ENCODE data around the gene ZBTB47.

Gene ZBTB47

DNA sequence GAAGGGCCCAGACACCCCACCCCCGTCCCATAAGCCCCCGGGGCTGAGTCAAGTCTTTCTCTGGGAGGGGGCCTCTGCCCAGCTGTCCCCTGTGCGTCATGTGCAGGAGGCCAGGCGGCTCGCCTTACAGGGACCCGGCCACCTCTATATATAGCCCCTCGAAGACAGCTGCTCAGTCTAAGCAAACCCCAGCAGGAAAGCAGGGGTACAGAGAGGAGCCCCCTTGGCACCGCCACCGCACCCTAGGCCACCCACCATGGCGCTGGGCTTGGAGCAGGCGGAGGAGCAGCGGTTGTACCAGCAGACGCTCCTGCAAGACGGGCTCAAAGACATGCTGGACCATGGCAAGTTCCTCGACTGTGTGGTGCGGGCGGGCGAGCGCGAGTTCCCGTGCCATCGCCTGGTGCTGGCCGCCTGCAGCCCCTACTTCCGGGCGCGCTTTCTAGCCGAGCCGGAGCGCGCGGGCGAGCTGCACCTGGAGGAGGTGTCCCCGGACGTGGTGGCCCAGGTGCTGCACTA lies 31.9 kb downstream of the ZBTB47 start, which contains the start of gene KLHL40:
TSS of gene KLHL40 (plus strand) at position 175 of the 519 bp plus-strand sequence. CDS start at position 257, 82 bp downstream.
- no peak for DNase-seq (ENCODE audit: low read depth)

DNA sequence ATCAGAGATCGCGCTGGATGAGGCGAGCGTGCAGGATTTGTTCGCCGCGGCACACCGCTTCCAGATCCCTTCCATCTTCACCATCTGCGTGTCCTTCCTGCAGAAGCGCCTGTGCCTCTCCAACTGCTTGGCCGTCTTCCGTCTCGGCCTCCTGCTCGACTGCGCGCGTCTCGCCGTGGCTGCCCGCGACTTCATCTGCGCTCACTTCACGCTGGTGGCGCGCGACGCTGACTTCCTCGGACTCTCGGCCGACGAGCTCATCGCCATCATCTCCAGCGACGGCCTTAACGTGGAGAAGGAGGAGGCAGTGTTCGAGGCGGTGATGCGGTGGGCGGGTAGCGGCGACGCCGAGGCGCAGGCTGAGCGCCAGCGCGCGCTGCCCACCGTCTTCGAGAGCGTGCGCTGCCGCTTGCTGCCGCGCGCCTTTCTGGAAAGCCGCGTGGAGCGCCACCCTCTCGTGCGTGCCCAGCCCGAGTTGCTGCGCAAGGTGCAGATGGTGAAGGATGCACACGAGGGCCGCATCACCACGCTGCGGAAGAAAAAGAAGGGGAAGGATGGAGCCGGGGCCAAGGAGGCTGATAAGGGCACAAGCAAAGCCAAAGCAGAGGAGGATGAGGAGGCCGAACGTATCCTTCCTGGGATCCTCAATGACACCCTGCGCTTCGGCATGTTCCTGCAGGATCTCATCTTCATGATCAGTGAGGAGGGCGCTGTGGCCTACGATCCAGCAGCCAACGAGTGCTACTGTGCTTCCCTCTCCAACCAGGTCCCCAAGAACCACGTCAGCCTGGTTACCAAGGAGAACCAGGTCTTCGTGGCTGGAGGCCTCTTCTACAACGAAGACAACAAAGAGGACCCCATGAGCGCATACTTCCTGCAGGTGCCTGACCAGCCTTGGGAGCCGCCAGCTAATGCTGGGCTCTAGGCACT lies 32.7 kb downstream of the ZBTB47 start:
- DNase-seq (ENCODE audit: low read depth) = no peak

DNA sequence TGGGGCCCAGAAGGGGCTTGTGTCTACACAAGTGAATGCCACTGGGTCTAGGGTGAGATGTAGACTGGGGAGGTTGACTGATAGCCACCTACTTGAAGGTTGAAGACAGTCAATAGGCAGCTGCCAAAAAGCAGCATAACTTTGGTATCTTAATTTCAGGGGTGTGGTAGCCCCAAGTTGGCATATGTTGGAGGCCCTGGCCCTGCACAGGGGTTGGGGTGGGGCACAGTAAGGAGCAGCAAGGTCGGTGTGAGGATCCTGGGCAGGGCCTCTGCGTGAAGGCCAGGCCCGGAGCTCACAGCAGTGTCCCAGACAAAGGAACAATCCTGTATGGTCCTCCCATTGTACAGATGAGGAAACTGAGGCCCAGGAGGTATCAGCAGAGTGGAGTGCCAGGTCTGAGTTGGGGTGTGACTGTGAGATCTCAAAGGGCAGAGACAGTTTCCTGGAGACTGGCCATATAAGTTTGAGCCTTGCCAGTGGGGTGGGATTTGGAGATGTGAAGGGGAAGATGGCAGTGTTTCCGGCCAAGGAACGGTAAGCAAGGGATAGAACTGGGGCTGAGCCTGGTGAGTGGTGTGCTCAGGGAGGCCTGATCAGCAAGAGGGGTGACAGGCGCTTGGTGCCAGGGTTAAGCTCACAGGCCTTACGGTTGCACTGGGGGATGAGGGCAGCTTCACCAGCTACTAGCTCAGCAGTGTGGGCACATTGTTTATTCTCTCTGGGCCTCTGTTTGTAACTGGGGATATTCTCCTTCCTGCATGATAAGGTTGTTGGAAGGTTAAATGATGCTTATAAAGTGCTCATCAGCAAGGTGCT lies 33.5 kb downstream of the ZBTB47 start:
- no peak for DNase-seq (ENCODE audit: low read depth)

DNA sequence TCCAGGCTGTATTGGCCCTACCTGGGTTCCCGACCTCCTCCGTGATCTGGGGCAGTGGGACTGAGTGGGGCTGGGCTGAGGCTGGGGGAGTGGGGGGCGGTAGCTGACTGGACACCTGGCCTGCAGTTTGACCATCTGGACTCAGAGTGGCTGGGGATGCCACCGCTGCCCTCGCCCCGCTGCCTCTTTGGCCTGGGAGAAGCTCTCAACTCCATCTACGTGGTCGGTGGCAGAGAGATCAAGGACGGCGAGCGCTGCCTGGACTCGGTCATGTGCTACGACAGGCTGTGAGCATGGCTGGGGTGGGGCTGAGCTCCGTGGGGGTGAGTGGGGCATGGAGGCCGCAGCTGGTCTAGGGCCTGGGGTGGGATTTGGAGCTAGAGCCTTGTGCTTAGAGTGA lies 34.5 kb downstream of the ZBTB47 start:
- DNase-seq (ENCODE audit: low read depth) = no peak

DNA sequence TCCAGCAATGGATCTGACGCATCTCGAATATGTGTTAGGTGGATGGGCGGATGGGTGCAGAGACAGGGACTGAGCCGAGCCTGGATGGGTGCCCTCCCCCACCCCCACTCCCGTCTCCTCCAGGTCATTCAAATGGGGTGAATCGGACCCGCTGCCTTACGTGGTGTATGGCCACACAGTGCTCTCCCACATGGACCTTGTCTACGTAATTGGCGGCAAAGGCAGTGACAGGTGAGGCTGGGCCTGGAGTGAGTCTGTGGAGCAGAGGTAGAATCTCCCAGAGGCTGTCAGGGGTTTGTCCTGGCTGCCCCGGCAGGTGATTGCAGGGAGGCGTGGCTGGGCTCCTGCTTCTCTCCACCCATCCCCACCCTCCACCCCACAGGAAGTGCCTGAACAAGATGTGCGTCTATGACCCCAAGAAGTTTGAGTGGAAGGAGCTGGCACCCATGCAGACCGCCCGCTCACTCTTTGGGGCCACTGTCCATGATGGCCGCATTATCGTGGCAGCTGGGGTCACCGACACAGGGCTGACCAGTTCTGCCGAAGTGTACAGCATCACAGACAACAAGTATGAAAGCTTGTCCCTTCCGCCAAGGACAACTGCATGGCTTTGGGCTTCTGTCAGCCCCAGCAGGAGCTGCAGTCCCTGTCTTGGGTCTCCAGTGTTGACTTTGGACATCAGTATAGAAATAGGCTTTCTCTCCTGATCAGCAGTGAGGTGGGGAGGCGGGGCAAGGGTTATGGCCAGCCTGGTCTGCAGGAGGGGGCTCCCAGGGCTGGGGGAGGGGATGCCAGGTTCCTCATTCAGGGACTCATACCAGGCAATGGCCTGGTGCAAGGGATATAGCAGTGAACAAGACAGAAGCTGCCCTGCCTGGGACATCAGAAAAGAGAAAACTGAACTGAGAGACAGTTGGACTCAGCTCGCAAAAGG lies 35.3 kb downstream of the ZBTB47 start:
- DNase-seq (ENCODE audit: low read depth) = no peak

DNA sequence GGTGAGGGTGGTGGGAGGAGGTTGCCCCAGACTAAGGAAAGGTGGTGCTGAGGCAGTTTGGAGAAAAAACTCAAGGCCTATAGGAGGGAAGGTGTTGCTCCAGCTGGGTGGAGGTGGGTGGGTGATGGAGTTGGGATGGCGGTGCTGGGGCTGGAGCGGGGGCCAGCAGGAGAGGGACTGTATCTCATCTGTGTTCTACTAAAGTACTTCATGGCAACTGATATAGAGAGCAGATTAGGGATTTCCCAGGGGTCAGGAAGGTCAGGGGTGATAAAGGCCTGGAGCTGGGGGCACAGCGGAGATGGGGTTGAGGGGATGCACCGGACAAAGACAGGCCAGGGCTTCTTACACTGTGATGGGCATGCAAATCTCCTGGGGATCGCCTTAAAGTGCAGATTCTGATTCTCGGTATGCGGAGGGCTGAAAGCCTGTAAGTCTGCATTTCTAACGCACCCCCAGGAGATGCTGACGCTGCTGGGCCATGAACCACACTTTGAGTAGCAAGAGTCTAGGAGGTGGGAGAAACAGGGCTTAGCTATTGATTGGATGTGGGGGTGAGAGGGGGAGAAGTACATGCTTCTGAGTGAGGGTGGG lies 36.0 kb downstream of the ZBTB47 start:
- no peak for DNase-seq (ENCODE audit: low read depth)

DNA sequence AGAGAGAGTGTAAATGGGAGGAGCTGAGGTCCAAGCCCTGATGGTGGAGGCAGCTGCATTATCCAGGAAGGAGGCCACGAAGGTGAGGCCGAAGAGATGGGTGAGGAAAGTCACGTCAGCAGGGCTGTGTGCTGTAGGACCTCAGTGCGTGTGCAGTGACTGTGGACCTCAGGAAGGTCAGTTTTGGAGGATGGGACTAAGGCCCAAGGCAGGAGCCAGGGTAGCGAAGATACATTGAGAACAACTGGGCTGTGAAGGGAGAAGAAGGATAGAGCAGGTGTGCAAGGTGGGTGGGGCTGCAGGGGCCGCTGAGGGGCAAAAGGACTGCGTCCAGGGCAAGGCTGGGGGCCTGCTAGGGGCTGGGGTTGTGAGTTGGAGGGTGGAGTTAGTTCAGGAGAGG lies 36.7 kb downstream of the ZBTB47 start:
- no peak for DNase-seq (ENCODE audit: low read depth)

DNA sequence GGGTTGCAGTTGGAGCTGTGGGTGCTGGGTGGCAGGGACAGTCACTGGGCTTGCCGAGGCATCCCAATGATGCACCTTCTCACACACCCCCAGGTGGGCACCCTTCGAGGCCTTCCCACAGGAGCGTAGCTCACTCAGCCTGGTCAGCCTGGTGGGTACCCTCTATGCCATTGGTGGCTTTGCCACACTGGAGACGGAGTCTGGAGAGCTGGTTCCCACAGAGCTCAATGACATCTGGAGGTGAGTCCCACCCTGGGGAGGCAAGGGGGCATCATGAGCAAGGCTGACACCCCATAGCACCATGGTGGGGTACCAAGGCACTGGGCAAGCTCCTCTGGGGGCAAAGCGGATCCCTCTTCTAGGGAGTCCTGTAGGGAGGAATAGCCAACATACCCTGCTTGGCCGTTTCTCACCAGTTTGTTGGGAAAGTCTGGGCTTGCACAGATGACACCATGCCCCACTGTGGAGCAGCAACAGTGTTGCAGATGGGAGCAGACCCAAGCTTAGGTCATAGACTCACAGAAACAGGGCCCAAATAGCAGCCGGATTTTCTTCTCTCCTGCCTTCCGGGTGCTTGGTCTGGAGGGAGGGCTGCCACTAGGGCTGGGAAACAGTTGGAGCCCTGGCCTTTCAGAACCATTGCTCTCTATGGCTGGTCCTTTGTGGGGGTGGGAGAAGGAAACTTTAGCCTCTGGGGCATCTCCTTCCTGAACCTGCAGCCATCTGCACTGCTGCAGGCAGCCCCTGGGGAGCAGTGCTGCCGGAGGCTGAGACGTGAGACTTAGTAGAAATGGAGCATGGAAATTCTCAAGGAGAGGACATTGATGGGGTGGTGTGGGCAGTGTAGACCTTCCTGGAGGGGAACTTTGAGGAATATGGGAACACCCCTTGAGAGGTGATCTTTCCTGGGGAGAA lies 37.5 kb downstream of the ZBTB47 start:
- no peak for DNase-seq (ENCODE audit: low read depth)

DNA sequence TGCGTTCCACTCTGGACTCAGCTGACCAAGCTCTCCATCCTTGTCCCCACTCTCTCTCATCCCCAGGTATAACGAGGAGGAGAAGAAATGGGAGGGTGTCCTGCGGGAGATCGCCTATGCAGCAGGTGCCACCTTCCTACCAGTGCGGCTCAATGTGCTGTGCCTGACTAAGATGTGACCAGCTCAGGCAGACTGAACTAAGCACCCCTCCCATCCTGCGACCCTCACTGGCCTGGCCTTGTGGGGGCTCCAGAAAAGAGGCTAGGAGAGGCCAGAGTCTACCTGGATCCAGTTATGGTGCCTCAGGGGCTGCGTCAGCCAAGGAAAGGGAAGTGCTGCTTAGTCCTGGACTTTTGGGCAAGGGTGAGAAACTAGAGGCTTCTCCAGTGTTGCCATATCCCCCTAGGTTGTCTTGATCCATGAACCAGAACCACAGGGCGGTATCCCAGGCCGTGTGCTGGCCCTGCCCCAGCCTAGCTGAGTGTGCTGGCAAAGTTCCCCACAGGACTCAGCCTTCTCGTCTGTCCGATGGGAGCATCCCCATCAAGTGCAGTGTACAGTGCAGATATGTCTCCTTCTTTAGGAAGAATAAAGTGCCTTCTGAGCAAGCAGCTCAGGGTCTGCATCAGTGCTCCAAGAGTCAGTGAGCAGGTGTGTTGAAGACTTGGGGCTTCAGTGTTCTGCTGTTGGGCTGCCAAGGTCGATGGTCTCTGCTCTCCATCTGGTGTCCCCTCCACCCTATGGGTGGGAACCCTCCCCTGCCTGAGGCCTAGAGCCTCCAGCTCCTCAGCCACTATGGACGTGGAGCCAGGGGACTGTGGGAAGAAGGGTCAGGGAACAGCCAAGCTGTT lies 38.5 kb downstream of the ZBTB47 start:
- no peak for DNase-seq (ENCODE audit: low read depth)

DNA sequence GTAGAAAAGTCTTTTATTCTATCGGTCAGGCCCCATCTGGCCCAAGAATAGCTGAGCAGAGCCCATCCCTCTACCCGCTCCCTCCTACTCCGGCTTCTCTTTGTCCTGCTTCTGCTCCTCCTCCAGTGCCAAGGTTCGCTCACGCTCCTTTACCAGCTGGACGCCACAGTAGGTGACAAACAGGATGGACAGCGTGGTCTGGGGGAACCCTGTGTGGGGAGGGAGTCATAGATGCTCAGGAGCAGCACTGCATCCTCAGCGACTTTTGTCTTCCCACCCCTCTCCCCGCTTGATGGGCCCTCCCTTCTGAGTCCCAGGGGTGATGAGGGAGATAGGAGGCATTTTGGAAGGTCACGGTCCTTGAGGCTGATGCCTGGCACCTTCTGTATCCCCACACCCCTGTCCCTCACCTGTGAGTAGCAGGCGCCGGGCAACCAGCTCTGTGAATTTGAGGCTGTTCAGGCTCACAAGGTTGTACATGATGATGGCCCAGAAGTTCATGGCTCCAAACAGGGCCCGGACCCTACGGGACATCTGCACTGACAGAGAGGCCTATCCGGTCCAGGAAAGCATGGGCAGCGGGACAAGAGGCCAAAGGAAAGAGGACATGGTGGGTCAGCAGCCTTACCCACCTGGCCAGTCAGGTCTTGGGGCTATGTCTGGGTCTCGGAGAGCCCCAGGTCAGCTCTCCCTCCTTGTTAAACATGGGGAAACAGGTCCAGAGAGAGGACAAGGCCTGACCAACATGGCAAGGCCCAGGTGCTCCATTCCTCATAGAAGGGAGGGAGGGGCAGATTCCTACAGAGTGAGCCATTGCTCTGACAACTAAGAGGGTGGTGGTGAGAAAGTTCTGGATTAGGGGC lies 39.4 kb downstream of the ZBTB47 start:
- no peak for DNase-seq (ENCODE audit: low read depth)

DNA sequence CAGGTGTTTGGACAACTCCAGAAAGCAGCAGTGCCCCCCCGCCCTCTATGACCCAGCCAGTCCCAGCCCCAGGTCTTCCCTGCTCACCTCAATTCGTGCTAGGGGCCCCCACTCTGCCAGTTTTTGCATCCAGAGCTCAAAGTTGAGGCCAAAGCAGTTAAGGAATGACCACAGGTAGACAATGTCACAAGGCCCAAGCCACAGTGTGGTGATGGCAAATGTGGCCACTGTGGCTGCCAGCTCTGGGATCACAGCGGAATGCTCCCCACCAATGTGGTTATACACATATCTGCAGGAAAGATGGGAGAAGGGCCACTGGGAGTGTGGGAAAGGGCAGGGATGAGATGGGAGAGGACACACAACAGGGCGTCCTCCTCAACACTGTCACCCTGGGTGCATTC lies 40.0 kb downstream of the ZBTB47 start:
- no peak for DNase-seq (ENCODE audit: low read depth)

DNA sequence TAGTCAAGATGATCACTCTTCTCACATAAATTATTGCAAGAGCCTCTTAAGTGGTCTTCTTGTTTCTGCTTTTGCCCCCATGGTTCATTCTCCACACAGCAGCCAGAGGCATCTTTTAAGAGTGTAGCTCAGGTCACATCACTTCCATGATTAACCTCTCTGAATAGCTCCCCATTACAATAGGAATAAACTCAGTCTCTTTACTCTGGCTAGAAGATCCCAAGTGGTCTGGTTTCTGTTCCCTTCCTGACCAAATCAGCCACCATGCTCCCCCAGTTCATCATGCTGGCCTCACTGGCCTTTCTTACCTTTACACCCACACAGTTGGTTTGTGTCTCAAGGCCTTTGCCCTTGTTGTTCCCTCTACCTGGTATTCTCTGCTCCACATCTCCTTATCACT lies 40.9 kb downstream of the ZBTB47 start:
- DNase-seq (ENCODE audit: low read depth) = no peak

DNA sequence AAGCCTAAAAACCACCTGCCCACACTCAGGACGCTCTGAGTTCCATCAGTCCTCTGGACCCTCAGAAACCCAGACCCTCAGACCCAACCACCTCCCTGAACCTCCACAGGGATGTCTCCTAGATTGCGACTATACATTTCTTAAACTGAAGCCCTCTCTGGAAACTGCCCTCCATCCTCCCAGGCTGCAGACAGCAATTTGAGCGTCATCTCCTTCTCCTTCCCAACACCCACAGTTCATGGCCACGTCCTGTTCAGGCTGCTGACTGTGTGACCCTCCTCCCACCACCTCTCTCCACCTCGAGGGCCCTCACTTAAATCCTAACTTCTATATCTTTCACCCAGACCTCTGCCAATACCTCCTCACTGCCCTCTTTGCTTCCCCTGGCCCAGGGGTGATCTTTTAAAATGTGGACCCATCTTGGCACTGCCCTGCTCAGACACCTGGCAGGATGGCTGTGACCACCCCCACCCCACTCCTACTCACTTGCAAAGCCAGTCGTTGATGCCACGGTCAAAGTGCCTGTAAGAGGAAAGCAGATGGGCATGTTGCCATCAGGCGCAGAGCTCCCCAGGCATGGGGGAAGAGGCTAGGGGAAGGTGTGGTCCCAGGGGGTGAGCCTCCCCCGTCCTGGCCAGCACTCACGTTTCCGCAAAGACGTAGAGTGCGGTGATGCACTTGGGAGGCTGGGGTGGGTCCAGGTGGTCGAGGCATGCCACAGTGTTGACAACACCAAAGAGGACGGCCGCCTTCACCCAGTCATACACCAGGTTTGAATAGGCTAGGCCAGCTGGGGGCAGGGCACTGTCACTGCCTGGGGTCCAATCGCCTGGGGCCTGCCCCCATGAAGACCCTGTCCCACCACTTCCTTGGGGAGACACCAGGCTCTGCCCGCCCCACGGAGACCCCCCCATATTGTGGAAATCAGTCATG lies 43.1 kb downstream of the ZBTB47 start:
- DNase-seq (ENCODE audit: low read depth) = no peak

DNA sequence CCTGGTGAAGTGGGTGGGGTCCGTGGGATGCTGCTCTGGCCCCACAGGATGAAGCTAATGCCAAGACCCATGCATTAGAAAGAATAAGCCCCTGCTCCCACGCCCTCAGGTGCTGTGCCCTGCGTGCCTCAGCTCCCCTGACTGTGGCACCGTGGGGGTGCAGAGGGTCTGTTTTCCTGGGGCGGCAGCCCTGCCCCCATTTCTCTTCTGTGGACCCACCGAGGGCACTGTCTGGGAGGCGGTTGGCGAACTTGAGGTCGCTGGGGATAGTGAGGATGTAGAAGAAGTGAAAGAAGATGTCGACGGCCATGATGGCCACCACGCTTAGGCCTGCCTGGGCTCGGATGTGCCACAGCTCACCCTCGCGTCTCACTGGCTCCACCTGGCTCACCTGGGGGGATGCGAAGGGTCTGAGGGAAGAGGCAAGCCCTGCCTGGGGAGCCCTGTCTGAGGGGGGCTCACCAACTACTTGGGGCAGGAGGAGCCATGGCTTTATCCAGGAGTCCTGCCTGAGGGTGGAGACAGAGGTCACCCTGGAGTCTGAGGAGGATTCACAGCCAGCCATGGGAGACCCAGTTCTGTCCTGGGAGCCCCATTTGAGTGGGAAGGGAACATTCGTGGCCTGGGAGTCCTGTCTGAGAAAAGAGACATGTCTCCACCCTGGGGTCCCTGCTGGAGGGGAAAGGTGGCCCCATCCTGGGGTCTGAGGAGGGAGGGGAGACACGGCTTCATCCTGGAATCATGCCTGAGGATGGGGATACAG lies 44.0 kb downstream of the ZBTB47 start:
- no peak for DNase-seq (ENCODE audit: low read depth)

DNA sequence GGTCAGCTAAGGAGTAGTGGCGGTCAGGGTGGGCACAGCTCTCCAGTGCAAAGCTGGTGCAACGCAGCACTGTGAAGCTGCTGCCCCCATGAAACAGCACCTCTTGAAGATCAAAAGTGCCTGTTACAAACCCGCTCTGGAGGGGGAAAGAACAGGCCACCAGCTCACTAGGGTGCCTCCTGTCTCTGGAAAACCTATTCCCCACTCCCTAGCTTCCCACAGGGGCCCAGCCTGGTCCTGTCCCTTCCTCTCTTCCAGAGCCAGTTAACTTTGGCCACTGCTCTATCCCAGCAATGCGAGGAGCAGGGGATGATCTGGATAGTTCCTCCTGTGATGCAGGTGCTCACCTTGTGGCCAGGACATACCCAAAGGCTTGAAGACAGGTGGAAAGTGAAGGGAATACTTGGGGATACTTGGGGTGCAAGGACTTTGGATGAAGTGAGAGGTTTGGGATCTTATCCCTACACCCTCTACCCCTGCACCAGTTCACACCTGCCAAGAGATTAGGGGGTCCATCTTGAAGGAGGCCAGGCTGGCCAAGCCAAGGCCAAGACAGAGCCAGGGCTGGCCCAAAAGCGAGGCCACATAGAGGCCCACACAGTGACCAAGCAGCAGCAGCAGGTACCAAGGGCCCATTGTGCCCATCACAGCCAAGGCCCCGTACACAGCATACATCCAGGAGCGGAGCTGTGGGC lies 44.9 kb downstream of the ZBTB47 start:
- no peak for DNase-seq (ENCODE audit: low read depth)

DNA sequence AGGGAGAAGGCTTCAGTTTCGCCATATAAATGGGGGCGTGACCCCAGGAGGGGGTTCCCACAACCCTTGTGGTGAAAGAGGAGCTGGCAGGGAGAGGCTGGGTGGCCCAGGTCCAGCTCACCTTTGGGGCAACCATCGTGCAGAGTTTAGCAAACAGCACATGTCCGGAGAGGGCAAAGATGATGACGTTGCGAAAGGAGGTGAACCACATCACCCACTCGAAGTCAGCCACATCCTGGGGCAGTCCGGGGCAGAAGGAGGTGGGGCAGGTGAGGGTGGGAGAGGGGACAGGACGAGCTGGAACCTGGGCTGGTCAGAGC lies 45.4 kb downstream of the ZBTB47 start:
- no peak for DNase-seq (ENCODE audit: low read depth)

Measured in activated T-helper 1 cell treated with Interleukin-2 at 50 U/mL for 16 hours (primary cell).